Panc1 (cell line): Measurements from ENCODE around the gene R3HDM4.
"Not testable (repeated sequence)": the region's sequence is repeated elsewhere in the genome, so short reads cannot be mapped to it uniquely, and the experiment has no call there.

Source experiments
- POLR2AphosphoS5 ChIP-seq: IDR thresholded peaks from 2 replicates; pipeline ENCODE4 v1.6.1; 2012; ENCODE audit warnings: mild to moderate bottlenecking, low read depth, low read length, moderate library complexity
- SIN3A ChIP-seq: IDR thresholded peaks from 2 replicates; pipeline ENCODE4 v1.6.1; 2012; ENCODE audit warnings: low read depth, mild to moderate bottlenecking, low read length, moderate library complexity, borderline replicate concordance; ENCODE audit not compliant: insufficient read depth
- TF ChIP-seq, protein P1 (sequence below): fragments of 450-650 bp; IDR thresholded peaks from 2 replicates; pipeline ENCODE4 v1.5.1; 2017; ENCODE audit warnings: mild to moderate bottlenecking
- TF ChIP-seq, protein P2 (sequence below), 2 experiments: IDR thresholded peaks; 2 replicates each; pipeline ENCODE4 v1.6.1; 2011 to 2012; ENCODE audit warnings: low read depth in 2 of 2, control low read depth in 1 of 2, low read length in 1 of 2, mild to moderate bottlenecking in 1 of 2, moderate library complexity in 1 of 2; ENCODE audit not compliant: insufficient read depth in 1 of 2

DNA sequence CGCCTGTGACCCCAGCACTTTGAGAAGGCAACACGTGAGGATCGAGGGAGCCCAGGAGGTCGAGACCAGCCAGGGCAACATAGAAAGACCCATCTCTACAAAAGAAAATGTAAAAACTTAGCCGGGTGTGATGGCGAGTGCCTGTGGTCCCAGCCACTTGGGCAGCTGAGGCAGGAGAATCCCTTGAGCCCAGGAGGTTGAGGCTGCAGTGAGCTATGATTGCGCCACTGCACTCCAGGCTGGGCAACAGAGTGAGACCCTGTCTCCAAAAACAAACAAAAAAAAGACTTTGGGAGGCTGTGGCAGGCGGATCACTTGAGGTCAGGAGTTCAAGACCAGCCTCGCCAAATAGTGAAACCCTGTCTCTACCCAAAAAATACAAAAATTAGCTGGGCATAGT lies 44.6 kb upstream of the R3HDM4 start:
- TF ChIP-seq, protein P1, sequence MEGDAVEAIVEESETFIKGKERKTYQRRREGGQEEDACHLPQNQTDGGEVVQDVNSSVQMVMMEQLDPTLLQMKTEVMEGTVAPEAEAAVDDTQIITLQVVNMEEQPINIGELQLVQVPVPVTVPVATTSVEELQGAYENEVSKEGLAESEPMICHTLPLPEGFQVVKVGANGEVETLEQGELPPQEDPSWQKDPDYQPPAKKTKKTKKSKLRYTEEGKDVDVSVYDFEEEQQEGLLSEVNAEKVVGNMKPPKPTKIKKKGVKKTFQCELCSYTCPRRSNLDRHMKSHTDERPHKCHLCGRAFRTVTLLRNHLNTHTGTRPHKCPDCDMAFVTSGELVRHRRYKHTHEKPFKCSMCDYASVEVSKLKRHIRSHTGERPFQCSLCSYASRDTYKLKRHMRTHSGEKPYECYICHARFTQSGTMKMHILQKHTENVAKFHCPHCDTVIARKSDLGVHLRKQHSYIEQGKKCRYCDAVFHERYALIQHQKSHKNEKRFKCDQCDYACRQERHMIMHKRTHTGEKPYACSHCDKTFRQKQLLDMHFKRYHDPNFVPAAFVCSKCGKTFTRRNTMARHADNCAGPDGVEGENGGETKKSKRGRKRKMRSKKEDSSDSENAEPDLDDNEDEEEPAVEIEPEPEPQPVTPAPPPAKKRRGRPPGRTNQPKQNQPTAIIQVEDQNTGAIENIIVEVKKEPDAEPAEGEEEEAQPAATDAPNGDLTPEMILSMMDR, result not testable (repeated sequence)
- not testable (repeated sequence) for TF ChIP-seq SIN3A, POLR2AphosphoS5
- TF ChIP-seq, protein P2, sequence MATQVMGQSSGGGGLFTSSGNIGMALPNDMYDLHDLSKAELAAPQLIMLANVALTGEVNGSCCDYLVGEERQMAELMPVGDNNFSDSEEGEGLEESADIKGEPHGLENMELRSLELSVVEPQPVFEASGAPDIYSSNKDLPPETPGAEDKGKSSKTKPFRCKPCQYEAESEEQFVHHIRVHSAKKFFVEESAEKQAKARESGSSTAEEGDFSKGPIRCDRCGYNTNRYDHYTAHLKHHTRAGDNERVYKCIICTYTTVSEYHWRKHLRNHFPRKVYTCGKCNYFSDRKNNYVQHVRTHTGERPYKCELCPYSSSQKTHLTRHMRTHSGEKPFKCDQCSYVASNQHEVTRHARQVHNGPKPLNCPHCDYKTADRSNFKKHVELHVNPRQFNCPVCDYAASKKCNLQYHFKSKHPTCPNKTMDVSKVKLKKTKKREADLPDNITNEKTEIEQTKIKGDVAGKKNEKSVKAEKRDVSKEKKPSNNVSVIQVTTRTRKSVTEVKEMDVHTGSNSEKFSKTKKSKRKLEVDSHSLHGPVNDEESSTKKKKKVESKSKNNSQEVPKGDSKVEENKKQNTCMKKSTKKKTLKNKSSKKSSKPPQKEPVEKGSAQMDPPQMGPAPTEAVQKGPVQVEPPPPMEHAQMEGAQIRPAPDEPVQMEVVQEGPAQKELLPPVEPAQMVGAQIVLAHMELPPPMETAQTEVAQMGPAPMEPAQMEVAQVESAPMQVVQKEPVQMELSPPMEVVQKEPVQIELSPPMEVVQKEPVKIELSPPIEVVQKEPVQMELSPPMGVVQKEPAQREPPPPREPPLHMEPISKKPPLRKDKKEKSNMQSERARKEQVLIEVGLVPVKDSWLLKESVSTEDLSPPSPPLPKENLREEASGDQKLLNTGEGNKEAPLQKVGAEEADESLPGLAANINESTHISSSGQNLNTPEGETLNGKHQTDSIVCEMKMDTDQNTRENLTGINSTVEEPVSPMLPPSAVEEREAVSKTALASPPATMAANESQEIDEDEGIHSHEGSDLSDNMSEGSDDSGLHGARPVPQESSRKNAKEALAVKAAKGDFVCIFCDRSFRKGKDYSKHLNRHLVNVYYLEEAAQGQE (IDR thresholded peaks at IDR 0.05; ENCODE audit: insufficient read depth in 1 of 2, low read depth in 2 of 2, low read length in 1 of 2), result not testable (repeated sequence)
